ENCODE data around the gene RPTOR.

Gene RPTOR

GRCh38 chr17:80949451-80950421, 405.1 kb downstream of the RPTOR start (continued):
- TF ChIP-seq, protein P1, sequence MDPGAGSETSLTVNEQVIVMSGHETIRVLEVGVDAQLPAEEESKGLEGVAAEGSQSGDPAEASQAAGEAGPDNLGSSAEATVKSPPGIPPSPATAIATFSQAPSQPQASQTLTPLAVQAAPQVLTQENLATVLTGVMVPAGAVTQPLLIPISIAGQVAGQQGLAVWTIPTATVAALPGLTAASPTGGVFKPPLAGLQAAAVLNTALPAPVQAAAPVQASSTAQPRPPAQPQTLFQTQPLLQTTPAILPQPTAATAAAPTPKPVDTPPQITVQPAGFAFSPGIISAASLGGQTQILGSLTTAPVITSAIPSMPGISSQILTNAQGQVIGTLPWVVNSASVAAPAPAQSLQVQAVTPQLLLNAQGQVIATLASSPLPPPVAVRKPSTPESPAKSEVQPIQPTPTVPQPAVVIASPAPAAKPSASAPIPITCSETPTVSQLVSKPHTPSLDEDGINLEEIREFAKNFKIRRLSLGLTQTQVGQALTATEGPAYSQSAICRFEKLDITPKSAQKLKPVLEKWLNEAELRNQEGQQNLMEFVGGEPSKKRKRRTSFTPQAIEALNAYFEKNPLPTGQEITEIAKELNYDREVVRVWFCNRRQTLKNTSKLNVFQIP (CRISPR knock-in tag; IDR thresholded peaks at IDR 0.05; ENCODE audit: borderline replicate concordance, low read depth) = no peak

GRCh38 chr17:80950466-80951120, 406.0 kb downstream of the RPTOR start:
- no peak for ATAC-seq
- no peak for TF ChIP-seq ZFP30 (CRISPR knock-in tag; IDR thresholded peaks at IDR 0.05)
- TF ChIP-seq, protein P2, sequence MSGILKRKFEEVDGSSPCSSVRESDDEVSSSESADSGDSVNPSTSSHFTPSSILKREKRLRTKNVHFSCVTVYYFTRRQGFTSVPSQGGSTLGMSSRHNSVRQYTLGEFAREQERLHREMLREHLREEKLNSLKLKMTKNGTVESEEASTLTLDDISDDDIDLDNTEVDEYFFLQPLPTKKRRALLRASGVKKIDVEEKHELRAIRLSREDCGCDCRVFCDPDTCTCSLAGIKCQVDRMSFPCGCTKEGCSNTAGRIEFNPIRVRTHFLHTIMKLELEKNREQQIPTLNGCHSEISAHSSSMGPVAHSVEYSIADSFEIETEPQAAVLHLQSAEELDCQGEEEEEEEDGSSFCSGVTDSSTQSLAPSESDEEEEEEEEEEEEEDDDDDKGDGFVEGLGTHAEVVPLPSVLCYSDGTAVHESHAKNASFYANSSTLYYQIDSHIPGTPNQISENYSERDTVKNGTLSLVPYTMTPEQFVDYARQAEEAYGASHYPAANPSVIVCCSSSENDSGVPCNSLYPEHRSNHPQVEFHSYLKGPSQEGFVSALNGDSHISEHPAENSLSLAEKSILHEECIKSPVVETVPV (CRISPR knock-in tag; IDR thresholded peaks at IDR 0.05) = no peak
- TF ChIP-seq ZC3H10 (CRISPR knock-in tag; IDR thresholded peaks at IDR 0.05) = no peak
- no peak for TF ChIP-seq ZNF565 (CRISPR knock-in tag; conservative IDR thresholded peaks at IDR 0.05; ENCODE audit: low read depth)
- no peak for TF ChIP-seq ZFP3 (CRISPR knock-in tag; IDR thresholded peaks at IDR 0.05)
- TF ChIP-seq ISL1 (CRISPR knock-in tag; IDR thresholded peaks at IDR 0.05) = no peak

- ATAC-seq = no peak
- TF ChIP-seq, protein P1 (CRISPR knock-in tag; IDR thresholded peaks at IDR 0.05; ENCODE audit: borderline replicate concordance, low read depth) = no peak
- no peak for TF ChIP-seq ISL1 (CRISPR knock-in tag; IDR thresholded peaks at IDR 0.05)
- TF ChIP-seq, protein P2 (CRISPR knock-in tag; IDR thresholded peaks at IDR 0.05) = no peak
- no peak for TF ChIP-seq CREB5 (CRISPR knock-in tag; IDR thresholded peaks at IDR 0.05; ENCODE audit: low read depth)
Observed at GRCh38 chr17:80951121-80952090, 406.8 kb downstream of the RPTOR start.

DNA sequence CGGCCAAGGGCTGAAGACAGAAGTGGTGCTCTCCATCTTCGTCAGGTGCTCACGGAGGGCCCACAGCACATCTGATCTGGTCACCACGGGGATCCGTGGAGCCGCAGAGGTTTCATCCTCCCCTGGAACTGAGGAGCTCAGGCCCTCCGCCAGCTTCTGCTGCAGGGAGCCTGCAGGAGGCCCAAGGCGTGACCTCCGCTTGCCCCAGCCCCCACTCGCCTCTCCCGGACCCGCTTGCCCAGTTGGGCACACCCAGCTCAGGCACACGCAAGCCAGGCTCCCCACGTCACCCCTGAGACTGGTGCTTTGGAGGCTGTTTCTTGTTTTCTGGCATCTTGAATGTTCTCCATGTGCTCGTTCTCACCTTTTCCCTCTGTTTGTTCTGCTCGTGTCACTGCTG, 407.7 kb downstream of the RPTOR start:
- TF ChIP-seq ZNF70 (CRISPR knock-in tag; IDR thresholded peaks at IDR 0.05) = no peak
- TF ChIP-seq CREB5 (CRISPR knock-in tag; IDR thresholded peaks at IDR 0.05; ENCODE audit: low read depth) = no peak
- TF ChIP-seq SNAI2 (CRISPR knock-in tag; IDR thresholded peaks at IDR 0.05) = no peak
- TF ChIP-seq RARB (CRISPR knock-in tag; IDR thresholded peaks at IDR 0.05) = no peak
- no peak for TF ChIP-seq TOX (CRISPR knock-in tag; IDR thresholded peaks at IDR 0.05; ENCODE audit: borderline replicate concordance)
- ATAC-seq = no peak

All from SK-N-SH treated with all-trans-retinoic acid at 6 μM for 48 hours (cell line).